Measurements from ENCODE around the gene TNIP1. TPM values are rescaled to one million over a fixed set of nuclear protein-coding genes. Genes with fewer than 3 reads are reported as not detected.

Gene TNIP1
- total and polyA plus RNA-seq, 4 donors, result 81.5 to 308 (median 129) TPM

GRCh38 chr5:151019331-151019730 lies 61.5 kb downstream of the TNIP1 start:
- Histone ChIP-seq H3K9ac (ENCODE audit: insufficient read depth in 1 of 2, low read length in 2 of 2) (no peak overlapping the region), H3K4me1 (ENCODE audit: control insufficient read depth in 5 of 5, insufficient read depth in 5 of 5, low read length in 5 of 5) (peaks cover 0 to 35% (median 7%) of the 10 kb centered on the region in 5 donors), H3K27ac (ENCODE audit: low read depth in 1 of 2, low read length in 1 of 2) (no peak overlapping the region), H3K4me3 (no peak overlapping the region), H3K27me3 (ENCODE audit: control insufficient read depth in 3 of 3, insufficient read depth in 3 of 3, low read length in 2 of 3) (no peaks in the 10 kb centered on the region), H3K9me3 (ENCODE audit: control insufficient read depth in 4 of 4, insufficient read depth in 3 of 4, low read length in 3 of 4) (no peaks in the 10 kb centered on the region), H3K36me3 (ENCODE audit: control insufficient read depth in 4 of 4, insufficient read depth in 4 of 4, low read length in 4 of 4) (peaks cover 0 to 4% (median 0%) of the 10 kb centered on the region in 4 donors)
- DNase-seq, result no peak
- no peak for TF ChIP-seq CTCF (IDR thresholded peaks at IDR 0.05; ENCODE audit: control extremely low read depth, extremely low read depth)
- WGBS, 2 donors, result 68 to 88% methylated on average over 2 of the region's 2 CpGs
- no peak for ATAC-seq (ENCODE audit: insufficient read depth, low FRiP score)

- Histone ChIP-seq H3K27me3 (ENCODE audit: control insufficient read depth in 3 of 3, insufficient read depth in 3 of 3, low read length in 2 of 3) (no peaks in the 10 kb centered on the region), H3K9ac (ENCODE audit: insufficient read depth in 1 of 2, low read length in 2 of 2) (no peak overlapping the region), H3K36me3 (ENCODE audit: control insufficient read depth in 4 of 4, insufficient read depth in 4 of 4, low read length in 4 of 4) (peaks cover 0 to 3% (median 0%) of the 10 kb centered on the region in 4 donors), H3K9me3 (ENCODE audit: control insufficient read depth in 4 of 4, insufficient read depth in 3 of 4, low read length in 3 of 4) (no peaks in the 10 kb centered on the region), H3K27ac (ENCODE audit: low read depth in 1 of 2, low read length in 1 of 2) (no peak overlapping the region), H3K4me1 (ENCODE audit: control insufficient read depth in 5 of 5, insufficient read depth in 5 of 5, low read length in 5 of 5) (peaks cover 0 to 35% (median 7%) of the 10 kb centered on the region in 5 donors), H3K4me3 (no peak overlapping the region)
- DNase-seq (no peak), ATAC-seq (ENCODE audit: insufficient read depth, low FRiP score) (no peak)
- no peak for TF ChIP-seq CTCF (IDR thresholded peaks at IDR 0.05; ENCODE audit: control extremely low read depth, extremely low read depth)
- WGBS, 2 donors, result 35 to 62% methylated on average over 2 of the region's 2 CpGs
Observed at GRCh38 chr5:151018846-151019245, 62.0 kb downstream of the TNIP1 start.

- Histone ChIP-seq H3K9ac (ENCODE audit: insufficient read depth in 1 of 2, low read length in 2 of 2) (no peak overlapping the region), H3K9me3 (ENCODE audit: control insufficient read depth in 4 of 4, insufficient read depth in 3 of 4, low read length in 3 of 4) (no peaks in the 10 kb centered on the region), H3K27ac (ENCODE audit: low read depth in 1 of 2, low read length in 1 of 2) (no peak overlapping the region), H3K4me3 (no peak overlapping the region), H3K4me1 (ENCODE audit: control insufficient read depth in 5 of 5, insufficient read depth in 5 of 5, low read length in 5 of 5) (peaks cover 0 to 35% (median 4%) of the 10 kb centered on the region in 5 donors), H3K36me3 (ENCODE audit: control insufficient read depth in 4 of 4, insufficient read depth in 4 of 4, low read length in 4 of 4) (peaks cover 0 to 2% (median 0%) of the 10 kb centered on the region in 4 donors), H3K27me3 (ENCODE audit: control insufficient read depth in 3 of 3, insufficient read depth in 3 of 3, low read length in 2 of 3) (no peaks in the 10 kb centered on the region)
- ATAC-seq (ENCODE audit: insufficient read depth, low FRiP score) (no peak), DNase-seq (no peak)
- WGBS, 2 donors, result 78 to 83% methylated on average over 2 of the region's 2 CpGs
- TF ChIP-seq CTCF (IDR thresholded peaks at IDR 0.05; ENCODE audit: control extremely low read depth, extremely low read depth), result no peak
Observed at GRCh38 chr5:151017897-151018296, 62.9 kb downstream of the TNIP1 start.

- DNase-seq, result peak in 1 of 3 donors; percentile 47
- H3K27ac ChIP-seq (ENCODE audit: low read depth in 1 of 2, low read length in 1 of 2), result no peak overlapping the region
- no peak overlapping the region for H3K4me3 ChIP-seq
- no peaks in the 10 kb centered on the region for H3K36me3 ChIP-seq (ENCODE audit: control insufficient read depth in 4 of 4, insufficient read depth in 4 of 4, low read length in 4 of 4)
- TF ChIP-seq CTCF (IDR thresholded peaks at IDR 0.05; ENCODE audit: control extremely low read depth, extremely low read depth), result no peak
- WGBS, 2 donors, result 45 to 50% methylated on average over 5 of the region's 5 CpGs
- no peaks in the 10 kb centered on the region for H3K27me3 ChIP-seq (ENCODE audit: control insufficient read depth in 3 of 3, insufficient read depth in 3 of 3, low read length in 2 of 3)
- peaks cover 0 to 35% (median 3%) of the 10 kb centered on the region in 5 donors for H3K4me1 ChIP-seq (ENCODE audit: control insufficient read depth in 5 of 5, insufficient read depth in 5 of 5, low read length in 5 of 5)
- H3K9ac ChIP-seq (ENCODE audit: insufficient read depth in 1 of 2, low read length in 2 of 2), result no peak overlapping the region
- H3K9me3 ChIP-seq (ENCODE audit: control insufficient read depth in 4 of 4, insufficient read depth in 3 of 4, low read length in 3 of 4), result no peaks in the 10 kb centered on the region
- ATAC-seq (ENCODE audit: insufficient read depth, low FRiP score), result no peak
Observed at GRCh38 chr5:151016700-151017099, 64.1 kb downstream of the TNIP1 start.
